ENCODE measurements around the gene WAPL. TPM values are rescaled to one million over a fixed set of nuclear protein-coding genes. Genes with fewer than 3 reads are reported as not detected.
A peak's percentile ranks its signal among the peaks of the same experiment; 100 is the strongest.

Gene WAPL
- total RNA-seq (2013; cell fraction: nucleolus; rRNA removed) = 71.4 and 74.0 TPM in 2 replicates
- 31.6 and 42.6 TPM in 2 replicates for total RNA-seq (2014; rRNA removed)
- 43.4 and 45.8 TPM in 2 replicates for total RNA-seq (2014; rRNA removed; fragmentation: Illumina TruSeq; extraction: Trizol)
- 31.2 and 31.3 TPM in 2 replicates for total RNA-seq (2021)
- 21.1 TPM for polyA plus RNA-seq (2011; ENCODE audit: low read depth)
- polyA plus RNA-seq (2011; rRNA removed) = 25.2 and 30.3 TPM in 2 replicates
- 9.3 and 12.5 TPM in 2 replicates for polyA plus RNA-seq (2011; cell fraction: cytosol; rRNA removed)
- polyA plus RNA-seq (2011; cell fraction: nucleus; rRNA removed) = 12.7 and 15.3 TPM in 2 replicates
- polyA plus RNA-seq (2012) = 23.9 and 24.0 TPM in 2 replicates
- 30.1 and 40.2 TPM in 2 replicates for polyA plus RNA-seq (2014; fragmentation: Illumina TruSeq; extraction: Trizol)
- 10 to 100 TPM; 15.7 to 18.5 TPM for polyA plus RNA-seq (2014; fragmentation: Nextera tagmentation; extraction: Ambion mirVana)
- 18.4 and 20.3 TPM in 2 replicates for polyA plus RNA-seq (2014; rRNA removed)
- 10 to 100 TPM; 27.8 to 31.0 TPM for polyA plus RNA-seq (2016; fragmentation: Nextera tagmentation; extraction: Ambion mirVana)
- polyA minus RNA-seq (2011; rRNA and poly(A)+ RNA removed) = 25.9 and 48.6 TPM in 2 replicates
- polyA minus RNA-seq (2011; cell fraction: cytosol; rRNA and poly(A)+ RNA removed) = 19.8 and 25.7 TPM in 2 replicates
- 13.3 and 25.1 TPM in 2 replicates for polyA minus RNA-seq (2011; cell fraction: nucleus; rRNA and poly(A)+ RNA removed)
- percentile 89 among the genes with signal in this experiment for Bru-seq, nascent RNA
- percentile 89 among the genes with signal in this experiment for BruChase-seq, experiment 1, labeled RNA remaining after a 6-hour chase
- percentile 93 among the genes with signal in this experiment for BruChase-seq, experiment 2, labeled RNA remaining after a 2-hour chase
- long read RNA-seq, experiment 1, full-length matches to known transcripts = 3 of 49 reads
- long read RNA-seq, experiment 1, partial matches to known transcripts = 33 of 49 reads
- long read RNA-seq, experiment 1, other reads (novel, unspliced or antisense) = 13 of 49 reads
- long read RNA-seq, experiment 2, partial matches to known transcripts = 38 of 45 reads
- long read RNA-seq, experiment 2, other reads (novel, unspliced or antisense) = 7 of 45 reads

- Histone ChIP-seq H3K36me3 (ENCODE audit: control insufficient read depth in 2 of 2, insufficient read depth in 2 of 2, low read length in 1 of 2) (no peaks in the 10 kb centered on the region), H3K79me2 (ENCODE audit: control insufficient read depth, insufficient read depth, low read length) (peaks cover 59% of the 10 kb centered on the region), H3K4me3 (peak within 1 kb of the TSS; percentile 83), H3K4me1 (ENCODE audit: control insufficient read depth, insufficient read depth, low read length) (peaks cover 13% of the 10 kb centered on the region), H3K9ac (ENCODE audit: control insufficient read depth, insufficient read depth, low read length) (peak within 1 kb of the TSS; percentile 91), H3K27ac (ENCODE audit: control insufficient read depth, insufficient read depth) (peak within 1 kb of the TSS; percentile 76), H3K4me2 (ENCODE audit: control insufficient read depth, insufficient read depth) (peak within 1 kb of the TSS; percentile 86), H3K27me3 (replicated peaks in 1 of 2; ENCODE audit: control insufficient read depth in 2 of 2, insufficient read depth in 2 of 2, low read length in 1 of 2) (no peaks in the 10 kb centered on the region), H2AFZ (ENCODE audit: control insufficient read depth, low read depth, low read length) (peak within 1 kb of the TSS; percentile 85), H3K9me3 (replicated peaks; ENCODE audit: control insufficient read depth, insufficient read depth, low read length) (no peaks in the 10 kb centered on the region), H4K20me1 (ENCODE audit: control insufficient read depth, insufficient read depth) (no peaks in the 10 kb centered on the region)
- in situ Hi-C loops (cut with MboI) (no loop called here), intact Hi-C loops (cut with micrococcal nuclease; ENCODE audit: unreplicated experiment) (loop anchor here (5.0 kb wide), 3 partner anchors 60 to 130 kb away; no protein-coding TSS in a partner anchor)
- ChIA-PET POLR2A (interaction anchor here (0.7 to 2.0 kb wide), 6 partner anchors 13 to 122 kb away, joined by 3 to 9 read pairs (median 4); no protein-coding TSS in a partner anchor), CTCF (interaction anchor here (1.1 kb wide), 1 partner anchor 130 kb away, joined by 3 read pairs; no protein-coding TSS in a partner anchor), SMC1A (ENCODE audit: uncharacterized antibody, unreplicated experiment) (interaction anchor here (0.8 to 1.0 kb wide), 2 partner anchors 11 to 13 kb away, joined by 3 read pairs; no protein-coding TSS in a partner anchor), RAD21 (ENCODE audit: unreplicated experiment) (interaction anchor here (1.1 to 2.2 kb wide), 3 partner anchors 121 to 133 kb away, joined by 3 to 13 read pairs (median 4); no protein-coding TSS in a partner anchor)
- under 1% methylated on average over 80 of the region's 87 CpGs for WGBS (ENCODE audit: insufficient coverage, insufficient replicate concordance, low lambda C conversion rate, missing lambda C conversion rate)
- peak; percentile 76 for FAIRE-seq
- ATAC-seq = peak; percentile 96
- DNase-seq (ENCODE audit: low read depth, low spot score) = peak; percentile 59
- BruUV-seq (replicated peaks) = no TSS peak
- TF ChIP-seq ESRRA (IDR thresholded peaks at IDR 0.05; ENCODE audit: low read length) = no peak
- no peak for TF ChIP-seq TCF3 (IDR thresholded peaks at IDR 0.05; ENCODE audit: borderline replicate concordance, insufficient read depth, low read depth, low read length)
- peak; percentile 76; the same call in 1 of the 2 replicates for TF ChIP-seq SREBF2 (IDR thresholded peaks at IDR 0.05; ENCODE audit: low read length)
- peak; percentile 28; the same call in 1 of the 2 replicates for TF ChIP-seq ZSCAN29 (IDR thresholded peaks at IDR 0.05)
- TF ChIP-seq PBX3 (IDR thresholded peaks at IDR 0.05; ENCODE audit: insufficient replicate concordance, low read depth, low read length) = peak; percentile 7
- no peak for TF ChIP-seq CHD4 (IDR thresholded peaks at IDR 0.05)
- peak; percentile 92 for TF ChIP-seq SIX5 (IDR thresholded peaks at IDR 0.05; ENCODE audit: low read depth, low read length, severe bottlenecking)
- no peak for TF ChIP-seq E4F1 (IDR thresholded peaks at IDR 0.05; ENCODE audit: borderline replicate concordance, partially characterized antibody)
- peak; percentile 21; the same call in 1 of the 2 replicates for TF ChIP-seq ZNF687 (IDR thresholded peaks at IDR 0.05)
These were observed at the start of gene WAPL for GRCh38 chr10:86521678-86522509. Gene WAPL (minus strand): TSS chr10:86521792. CDS start chr10:86518069, 3,723 bp downstream.
